ENCODE data around the gene GDF2.

Gene GDF2

GRCh38 chr10:47322300-47323061 is at the start of gene GDF2:
TSS of gene GDF2 (plus strand) at chr10:47322454. CDS start at chr10:47322669, 215 bp downstream.
- no peak for DNase-seq

DNA sequence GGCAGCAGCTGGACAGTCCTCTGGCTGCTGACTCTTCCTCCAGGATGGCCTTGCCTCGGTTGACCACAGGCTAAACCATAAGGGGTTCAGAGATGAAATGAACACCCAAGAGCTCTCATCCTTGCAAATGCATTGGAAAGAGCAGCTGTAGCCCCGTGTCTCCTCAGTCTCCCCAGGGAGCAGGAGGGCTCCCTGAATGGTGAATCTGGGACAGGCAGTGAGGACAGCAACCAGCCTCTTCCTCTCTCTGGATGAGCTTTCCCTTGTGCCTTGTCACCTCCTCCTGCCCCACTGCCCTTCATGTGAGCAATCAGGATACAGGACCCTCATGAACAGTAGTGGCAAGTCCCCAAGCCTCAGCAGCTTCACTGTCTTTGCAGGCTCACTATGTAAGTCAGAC is 46.2 kb upstream of the GDF2 start:
- no peak for DNase-seq

DNA sequence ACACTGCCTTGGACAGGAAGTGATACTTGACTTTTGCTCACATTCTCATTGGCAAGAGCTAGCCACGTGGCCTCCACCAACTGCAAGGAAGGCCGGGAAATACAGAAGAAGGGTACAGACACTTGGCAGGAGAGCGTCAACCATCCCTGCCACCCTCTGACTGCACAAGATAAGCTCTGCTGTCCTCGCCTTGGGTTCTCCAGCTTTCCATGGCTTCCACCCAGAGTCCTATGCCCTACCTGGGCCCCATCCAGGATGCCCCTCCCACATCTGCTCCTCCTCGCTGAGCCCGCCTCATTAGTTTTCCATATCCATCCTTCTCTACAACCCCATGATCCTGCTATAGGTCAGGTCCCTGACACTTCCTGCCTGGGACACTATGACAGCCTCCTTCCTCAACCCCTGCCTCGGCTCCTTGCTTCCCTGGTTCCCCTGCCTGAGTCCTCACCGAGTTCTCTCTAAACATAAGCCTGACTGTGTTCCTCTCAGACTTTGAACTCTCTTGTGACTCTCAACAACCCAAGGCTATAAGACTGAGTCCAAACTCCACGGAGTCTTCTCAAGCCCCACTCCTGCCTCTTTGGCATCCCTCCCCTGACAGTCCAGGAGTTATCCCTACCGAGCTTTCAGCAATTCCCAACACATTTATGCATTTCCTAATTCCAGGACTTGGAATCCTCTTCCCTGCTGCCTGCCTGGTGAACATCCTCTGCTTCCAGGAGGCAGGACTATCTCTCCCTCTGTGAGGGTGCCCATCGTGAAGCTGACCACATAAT is 45.5 kb upstream of the GDF2 start:
- DNase-seq, result no peak

- peak; percentile 27 for DNase-seq
These were observed 44.7 kb upstream of the GDF2 start for GRCh38 chr10:47277352-47278151.

GRCh38 chr10:47278152-47278473 is 44.1 kb upstream of the GDF2 start:
- no peak for DNase-seq

DNA sequence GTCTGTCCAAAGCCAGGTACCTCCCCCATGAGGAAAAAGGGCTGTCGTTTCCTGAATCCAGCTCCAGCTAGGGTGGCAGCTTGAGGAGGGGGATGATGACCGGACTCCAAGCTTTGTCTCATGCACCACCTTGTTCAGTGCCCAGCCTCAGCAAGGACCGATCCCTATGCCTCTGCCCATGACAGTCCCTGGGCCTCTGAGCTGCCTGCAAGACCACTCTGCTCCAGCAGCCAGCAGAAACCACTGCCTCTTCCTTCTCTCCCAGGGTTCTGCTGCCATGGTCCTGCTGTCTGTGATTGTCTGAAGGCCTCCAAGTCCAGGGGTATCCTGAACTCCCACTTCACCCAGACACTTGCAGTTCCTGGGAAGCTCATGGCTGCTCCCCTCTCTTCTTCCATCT is 43.5 kb upstream of the GDF2 start:
- DNase-seq, result no peak

- DNase-seq, result no peak
These were observed 43.0 kb upstream of the GDF2 start for GRCh38 chr10:47279276-47279675.

- no peak for DNase-seq
These were observed 40.1 kb upstream of the GDF2 start for GRCh38 chr10:47282005-47282656.

DNA sequence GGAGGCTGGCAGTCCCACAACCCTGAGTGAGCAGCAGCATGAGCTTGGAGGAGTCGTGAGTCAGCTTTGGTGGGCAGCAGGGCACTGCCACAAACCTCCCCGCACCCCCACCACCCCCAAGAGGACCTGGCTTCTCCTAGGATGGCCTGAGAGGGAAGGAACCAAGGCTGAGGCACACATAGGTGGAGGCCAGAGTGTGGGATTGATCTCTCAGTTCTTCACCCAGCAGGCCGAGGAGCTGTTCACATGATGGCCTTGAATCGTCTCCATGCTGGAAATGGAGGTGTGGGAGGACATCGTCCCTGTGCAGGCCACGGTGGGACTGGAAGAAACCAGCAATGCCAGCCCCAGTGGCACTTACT is 39.6 kb upstream of the GDF2 start:
- DNase-seq, result no peak

DNA sequence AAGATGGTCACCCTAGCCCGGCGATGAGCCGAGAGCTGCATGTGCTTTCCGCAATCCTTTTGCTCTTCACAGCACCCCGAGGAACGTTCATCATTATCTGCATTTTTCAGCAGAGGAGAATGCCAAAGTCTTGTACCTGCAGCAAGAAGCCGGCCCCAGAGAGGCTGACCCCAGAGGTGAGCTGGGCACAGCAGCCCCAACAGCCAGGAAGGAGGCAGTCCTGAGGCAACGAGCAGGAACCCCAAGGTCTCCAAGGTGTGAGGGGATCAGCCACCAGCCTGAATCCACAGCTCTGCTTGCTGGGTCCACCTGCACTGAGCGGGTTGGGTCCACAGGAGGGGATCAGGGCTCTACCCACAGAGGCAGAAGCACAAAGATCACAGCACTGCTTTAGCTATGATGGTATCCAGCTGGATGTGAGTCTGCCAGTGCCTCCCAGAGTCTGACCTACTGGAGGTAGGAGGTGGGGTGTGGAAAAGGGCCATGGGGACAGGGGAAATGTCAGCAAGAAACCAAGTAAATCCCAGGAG is 39.1 kb upstream of the GDF2 start:
- DNase-seq, result no peak

DNA sequence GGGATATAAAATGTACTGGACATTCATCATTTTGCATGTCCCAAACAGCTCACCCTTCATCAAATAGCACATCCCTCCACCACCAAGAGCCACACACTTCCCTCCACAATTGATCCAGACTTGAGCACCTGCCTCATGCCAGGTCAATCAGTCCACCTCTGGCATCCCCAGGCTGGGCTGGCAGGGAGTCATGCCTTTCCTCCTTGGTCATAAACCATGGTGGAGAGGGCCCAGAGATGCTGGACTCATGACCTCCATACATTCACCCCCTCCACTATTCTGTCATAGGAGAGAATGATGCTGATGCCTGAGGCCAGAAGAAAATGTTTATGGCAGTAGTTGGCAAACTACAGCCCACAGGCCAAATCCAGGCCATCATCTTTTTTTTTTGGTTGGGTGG is 38.4 kb upstream of the GDF2 start:
- no peak for DNase-seq

DNA sequence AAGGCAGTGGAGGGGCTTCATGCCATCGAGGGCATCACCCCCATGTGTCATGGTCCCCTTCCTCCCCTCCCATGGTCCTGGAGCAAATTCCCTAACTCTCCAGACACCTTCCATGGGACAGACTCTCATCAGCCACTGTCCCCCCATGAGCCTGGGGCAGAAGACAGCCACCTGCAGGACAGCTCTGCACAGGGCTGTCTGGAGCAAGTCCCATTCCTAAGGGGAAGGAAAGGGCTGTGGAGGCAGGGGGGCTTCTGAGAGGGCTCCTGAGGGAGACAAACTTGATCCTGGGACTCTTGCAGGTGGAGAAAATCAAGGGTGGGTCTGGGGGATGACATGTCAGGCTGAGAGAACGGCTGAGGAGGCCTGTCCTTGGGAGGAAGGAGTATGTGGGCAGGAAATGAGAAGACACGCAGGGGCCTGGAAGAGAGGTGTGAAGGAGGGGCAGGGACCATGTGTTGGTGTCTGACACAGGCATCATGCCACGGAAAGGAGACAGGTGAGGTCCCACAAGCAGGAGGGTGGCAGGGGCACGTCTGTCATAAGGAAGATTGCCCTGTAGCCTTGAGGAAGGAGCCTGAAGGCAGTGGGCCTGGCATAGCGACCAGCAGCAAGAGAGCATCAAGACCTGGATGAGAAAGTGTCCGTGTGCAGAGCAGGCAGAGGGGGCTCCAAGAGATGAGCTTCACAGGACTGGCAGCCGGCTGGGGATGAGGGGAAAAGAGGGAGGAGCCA is 36.7 kb upstream of the GDF2 start:
- no peak for DNase-seq

DNA sequence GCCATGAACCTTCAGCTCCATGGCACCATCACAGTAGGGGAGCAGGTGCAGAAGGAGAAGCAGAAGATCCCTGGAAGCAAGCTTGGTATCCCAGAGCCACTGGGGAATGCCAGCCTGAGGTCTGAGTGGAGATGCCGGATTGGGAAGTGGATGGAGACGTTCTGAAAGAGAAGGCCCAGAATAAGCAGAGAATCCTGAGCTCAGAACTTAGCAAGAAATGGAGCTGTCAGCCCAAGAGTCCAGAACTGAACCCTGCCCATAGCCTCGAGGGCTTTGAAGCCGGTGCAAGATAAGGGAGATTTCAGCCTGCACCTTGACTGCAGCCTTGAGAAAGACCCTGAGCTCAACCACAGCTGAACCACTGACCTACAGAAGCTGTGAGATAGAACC is 36.1 kb upstream of the GDF2 start:
- DNase-seq, result no peak

GRCh38 chr10:47286591-47287315 is 35.5 kb upstream of the GDF2 start:
- DNase-seq, result no peak

DNA sequence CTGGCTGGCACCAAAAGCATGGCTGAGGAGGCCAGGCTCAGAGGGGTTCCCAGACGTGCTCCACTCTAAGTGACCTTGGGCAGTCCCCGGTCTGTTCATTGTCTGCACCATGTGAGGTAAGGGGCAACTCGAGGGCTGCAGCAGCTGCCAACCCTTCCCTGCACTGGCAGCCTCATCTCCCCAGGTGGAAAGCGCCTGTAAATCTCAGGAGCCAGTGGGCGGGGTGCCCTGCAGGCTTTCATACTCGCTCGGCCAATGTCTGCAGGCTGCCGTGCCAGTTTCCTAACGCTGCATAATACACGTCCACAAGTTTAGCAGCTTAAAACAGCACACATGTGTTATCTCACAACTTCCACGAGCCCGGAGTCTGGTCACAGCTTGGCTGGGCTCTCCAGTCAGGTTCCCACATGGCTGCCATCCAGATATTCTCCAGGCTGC is 34.9 kb upstream of the GDF2 start:
- no peak for DNase-seq

DNA sequence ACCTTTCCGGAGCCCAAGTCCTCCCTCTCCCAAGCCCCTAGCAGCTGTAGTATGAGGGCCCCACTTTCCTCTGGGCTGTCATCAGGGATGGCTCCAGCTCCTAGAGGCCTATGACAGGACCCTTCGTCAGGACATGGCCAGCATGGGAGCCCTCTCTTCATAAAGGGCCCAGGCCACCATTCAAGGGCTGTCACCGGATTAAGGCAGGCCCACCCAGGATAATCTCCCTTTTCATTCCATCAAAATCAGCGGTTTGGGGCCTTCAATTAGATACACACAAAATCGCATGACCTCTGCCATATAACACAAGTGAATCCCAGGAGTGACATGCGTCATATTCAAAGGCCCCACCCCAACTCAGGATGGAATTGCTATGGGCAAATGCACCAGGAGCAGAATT is 34.4 kb upstream of the GDF2 start:
- DNase-seq, result no peak

GRCh38 chr10:47288236-47288635 is 34.0 kb upstream of the GDF2 start:
- no peak for DNase-seq

- DNase-seq, result no peak
These were observed 33.2 kb upstream of the GDF2 start for GRCh38 chr10:47288916-47289495.

- DNase-seq, result no peak
These were observed 32.3 kb upstream of the GDF2 start for GRCh38 chr10:47289921-47290320.

DNA sequence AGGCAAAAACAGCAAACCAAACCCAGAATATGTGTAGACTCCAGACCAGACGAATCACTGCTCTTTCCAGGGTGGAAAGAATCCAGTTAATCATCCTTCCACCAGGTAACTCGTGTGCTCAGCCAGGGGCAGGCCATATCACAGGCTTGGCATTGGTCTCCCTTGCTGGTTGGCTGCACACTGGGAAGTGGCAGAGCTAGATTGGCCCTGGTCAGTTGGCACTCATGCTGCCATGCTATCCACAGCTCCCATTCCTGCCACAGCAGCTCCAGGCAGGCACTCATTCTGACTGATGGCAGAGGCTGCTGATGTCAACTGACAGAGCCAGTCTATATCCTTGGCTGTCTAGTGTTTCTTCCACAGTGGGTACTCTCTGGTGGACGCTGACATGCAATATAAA is 31.9 kb upstream of the GDF2 start:
- DNase-seq, result no peak

DNA sequence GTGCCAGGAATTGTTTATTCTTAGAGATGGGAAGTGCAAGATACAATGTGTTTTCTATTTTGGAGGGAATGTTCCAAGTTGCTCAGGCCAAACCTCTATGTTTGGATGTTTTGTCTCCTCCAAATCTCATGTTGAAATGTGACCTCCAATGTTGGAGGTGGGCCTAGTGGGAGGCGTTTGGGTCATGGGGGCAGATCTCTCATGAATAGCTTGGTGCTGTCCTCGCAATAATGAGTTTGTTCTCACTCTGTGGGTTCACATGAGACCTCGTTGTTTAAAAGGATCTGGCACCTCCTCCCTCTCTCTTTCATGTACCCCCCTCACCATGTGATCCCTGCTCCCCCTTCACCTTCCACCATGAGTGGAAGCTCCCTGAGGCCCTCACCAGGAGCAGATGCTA is 30.6 kb upstream of the GDF2 start:
- no peak for DNase-seq
